ENCODE data around the gene CCNY.
A peak's percentile ranks its signal among the peaks of the same experiment; 100 is the strongest.

Gene CCNY

GRCh38 chr10:35420827-35421552 lies 84.7 kb downstream of the CCNY start:
- H3K27me3 Mint-ChIP-seq, result no peaks in the 10 kb centered on the region
- H3K4me3 Mint-ChIP-seq, result no peak overlapping the region
- DNase-seq, result no peak
- CTCF ChIA-PET, result no interaction called here
- no peak overlapping the region for H3K27ac Mint-ChIP-seq
- peaks cover 3% of the 10 kb centered on the region for H3K4me1 Mint-ChIP-seq
- H3K36me3 Mint-ChIP-seq, result no peaks in the 10 kb centered on the region
- no peaks in the 10 kb centered on the region for H3K9me3 Mint-ChIP-seq

GRCh38 chr10:35421553-35422178 lies 85.4 kb downstream of the CCNY start:
- Mint-ChIP-seq H3K27ac (no peak overlapping the region), H3K4me3 (no peak overlapping the region), H3K36me3 (no peaks in the 10 kb centered on the region), H3K9me3 (no peaks in the 10 kb centered on the region), H3K4me1 (peaks cover under 1% of the 10 kb centered on the region), H3K27me3 (no peaks in the 10 kb centered on the region)
- CTCF ChIA-PET, result no interaction called here
- DNase-seq, result no peak

- no peak overlapping the region for H3K27ac Mint-ChIP-seq
- no peaks in the 10 kb centered on the region for H3K9me3 Mint-ChIP-seq
- H3K4me1 Mint-ChIP-seq, result no peaks in the 10 kb centered on the region
- no peak overlapping the region for H3K4me3 Mint-ChIP-seq
- CTCF ChIA-PET, result no interaction called here
- no peaks in the 10 kb centered on the region for H3K27me3 Mint-ChIP-seq
- no peak for DNase-seq
- H3K36me3 Mint-ChIP-seq, result no peaks in the 10 kb centered on the region
Observed at GRCh38 chr10:35422228-35422627, 85.9 kb downstream of the CCNY start.

GRCh38 chr10:35423505-35424306 lies 87.4 kb downstream of the CCNY start:
- CTCF ChIA-PET, result interaction anchor here (0.6 kb wide), 1 partner anchor 41 kb away, joined by 3 read pairs; no protein-coding TSS in a partner anchor
- DNase-seq, result no peak
- Mint-ChIP-seq H3K27ac (no peak overlapping the region), H3K36me3 (peaks cover 4% of the 10 kb centered on the region), H3K4me1 (peaks cover 9% of the 10 kb centered on the region), H3K9me3 (no peaks in the 10 kb centered on the region), H3K4me3 (no peak overlapping the region), H3K27me3 (no peaks in the 10 kb centered on the region)

GRCh38 chr10:35424680-35425285 lies 88.5 kb downstream of the CCNY start:
- no peak for DNase-seq
- Mint-ChIP-seq H3K27me3 (no peaks in the 10 kb centered on the region), H3K36me3 (peaks cover 4% of the 10 kb centered on the region), H3K4me1 (peaks cover 9% of the 10 kb centered on the region), H3K27ac (no peak overlapping the region), H3K4me3 (no peak overlapping the region), H3K9me3 (no peaks in the 10 kb centered on the region)
- CTCF ChIA-PET, result interaction anchor here (0.6 kb wide), 1 partner anchor 42 kb away, joined by 3 read pairs; no protein-coding TSS in a partner anchor

GRCh38 chr10:35425595-35425994 lies 89.3 kb downstream of the CCNY start:
- H3K36me3 Mint-ChIP-seq, result peaks cover 4% of the 10 kb centered on the region
- CTCF ChIA-PET, result no interaction called here
- H3K4me3 Mint-ChIP-seq, result no peak overlapping the region
- no peak overlapping the region for H3K27ac Mint-ChIP-seq
- DNase-seq, result no peak
- H3K27me3 Mint-ChIP-seq, result no peaks in the 10 kb centered on the region
- H3K9me3 Mint-ChIP-seq, result no peaks in the 10 kb centered on the region
- peaks cover 9% of the 10 kb centered on the region for H3K4me1 Mint-ChIP-seq

GRCh38 chr10:35426657-35427056 lies 90.3 kb downstream of the CCNY start:
- no peak overlapping the region for H3K4me3 Mint-ChIP-seq
- DNase-seq, result no peak
- H3K36me3 Mint-ChIP-seq, result peaks cover 7% of the 10 kb centered on the region
- H3K27me3 Mint-ChIP-seq, result no peaks in the 10 kb centered on the region
- H3K27ac Mint-ChIP-seq, result no peak overlapping the region
- CTCF ChIA-PET, result no interaction called here
- peaks cover 12% of the 10 kb centered on the region for H3K4me1 Mint-ChIP-seq
- peaks cover 2% of the 10 kb centered on the region for H3K9me3 Mint-ChIP-seq

GRCh38 chr10:35427543-35427942 lies 91.2 kb downstream of the CCNY start:
- DNase-seq, result no peak
- H3K27ac Mint-ChIP-seq, result no peak overlapping the region
- no peak overlapping the region for H3K4me3 Mint-ChIP-seq
- H3K27me3 Mint-ChIP-seq, result no peaks in the 10 kb centered on the region
- peaks cover 2% of the 10 kb centered on the region for H3K9me3 Mint-ChIP-seq
- peaks cover 12% of the 10 kb centered on the region for H3K36me3 Mint-ChIP-seq
- CTCF ChIA-PET, result no interaction called here
- H3K4me1 Mint-ChIP-seq, result peaks cover 16% of the 10 kb centered on the region

- Mint-ChIP-seq H3K27ac (no peak overlapping the region), H3K27me3 (no peaks in the 10 kb centered on the region), H3K4me3 (no peak overlapping the region), H3K9me3 (peaks cover 2% of the 10 kb centered on the region), H3K36me3 (peaks cover 12% of the 10 kb centered on the region), H3K4me1 (peaks cover 16% of the 10 kb centered on the region)
- DNase-seq, result no peak
- CTCF ChIA-PET, result no interaction called here
Observed at GRCh38 chr10:35428521-35428920, 92.2 kb downstream of the CCNY start.

GRCh38 chr10:35432781-35433338 lies 96.6 kb downstream of the CCNY start:
- Mint-ChIP-seq H3K27ac (no peak overlapping the region), H3K27me3 (no peaks in the 10 kb centered on the region), H3K4me3 (no peak overlapping the region), H3K4me1 (peaks cover 28% of the 10 kb centered on the region), H3K36me3 (peaks cover 34% of the 10 kb centered on the region), H3K9me3 (peaks cover 14% of the 10 kb centered on the region)
- CTCF ChIA-PET, result no interaction called here
- no peak for DNase-seq

- CTCF ChIA-PET, result no interaction called here
- no peak for DNase-seq
- Mint-ChIP-seq H3K36me3 (peaks cover 35% of the 10 kb centered on the region), H3K27me3 (no peaks in the 10 kb centered on the region), H3K4me3 (no peak overlapping the region), H3K27ac (no peak overlapping the region), H3K4me1 (peaks cover 21% of the 10 kb centered on the region), H3K9me3 (peaks cover 19% of the 10 kb centered on the region)
Observed at GRCh38 chr10:35433851-35434426, 97.6 kb downstream of the CCNY start.

GRCh38 chr10:35434533-35434932 lies 98.2 kb downstream of the CCNY start:
- Mint-ChIP-seq H3K27me3 (no peaks in the 10 kb centered on the region), H3K9me3 (peaks cover 25% of the 10 kb centered on the region), H3K27ac (no peak overlapping the region), H3K4me1 (peaks cover 21% of the 10 kb centered on the region), H3K36me3 (peaks cover 41% of the 10 kb centered on the region), H3K4me3 (no peak overlapping the region)
- no peak for DNase-seq
- CTCF ChIA-PET, result no interaction called here

GRCh38 chr10:35435824-35436223 lies 99.5 kb downstream of the CCNY start:
- CTCF ChIA-PET, result no interaction called here
- no peaks in the 10 kb centered on the region for H3K27me3 Mint-ChIP-seq
- no peak for DNase-seq
- peaks cover 26% of the 10 kb centered on the region for H3K4me1 Mint-ChIP-seq
- H3K4me3 Mint-ChIP-seq, result no peak overlapping the region
- peaks cover 29% of the 10 kb centered on the region for H3K9me3 Mint-ChIP-seq
- H3K27ac Mint-ChIP-seq, result peak overlapping the region; percentile 4
- peaks cover 47% of the 10 kb centered on the region for H3K36me3 Mint-ChIP-seq

GRCh38 chr10:35437829-35438228 lies 101.5 kb downstream of the CCNY start:
- no peak for DNase-seq
- CTCF ChIA-PET, result interaction anchor here (0.9 kb wide), 1 partner anchor 88 kb away, joined by 3 read pairs; no protein-coding TSS in a partner anchor
- Mint-ChIP-seq H3K36me3 (peaks cover 53% of the 10 kb centered on the region), H3K4me1 (peaks cover 35% of the 10 kb centered on the region), H3K27me3 (no peaks in the 10 kb centered on the region), H3K27ac (no peak overlapping the region), H3K9me3 (peaks cover 40% of the 10 kb centered on the region), H3K4me3 (no peak overlapping the region)

Data from activated naive CD4-positive, alpha-beta T cell treated with anti-CD3 and anti-CD28 coated beads, Interleukin-2, amount 10 ng/mL, durations not matched to agents 7 days and 5 days (primary cell).